Stimulated activated naive CD8-positive, alpha-beta T cell treated with anti-CD3 and anti-CD28 coated beads, Interleukin-15, Interleukin-2, amounts not matched to agents 100 ng/mL and 50 ng/mL, for 24 hours (primary cell): ENCODE data around the gene DNAJC17.
A peak's percentile ranks its signal among the peaks of the same experiment; 100 is the strongest.

Experiments used
- H3K27ac Mint-ChIP-seq: one replicate; pipeline ENCODE4 v1.8.0; 2021; ENCODE audit warnings: mild to moderate bottlenecking, mixed read lengths
- H3K27me3 Mint-ChIP-seq: one replicate; pipeline ENCODE4 v1.8.0; 2021; ENCODE audit warnings: mixed read lengths
- H3K36me3 Mint-ChIP-seq: one replicate; pipeline ENCODE4 v1.8.0; 2021; ENCODE audit warnings: low read depth, mixed read lengths
- H3K4me1 Mint-ChIP-seq: one replicate; pipeline ENCODE4 v1.8.0; 2021; ENCODE audit warnings: low read depth, mixed read lengths
- H3K4me3 Mint-ChIP-seq: one replicate; pipeline ENCODE4 v1.8.0; 2021; ENCODE audit warnings: mild to moderate bottlenecking, mixed read lengths
- H3K9me3 Mint-ChIP-seq: one replicate; pipeline ENCODE4 v1.8.0; 2021; ENCODE audit warnings: mixed read lengths

DNAJC17 gene

DNA sequence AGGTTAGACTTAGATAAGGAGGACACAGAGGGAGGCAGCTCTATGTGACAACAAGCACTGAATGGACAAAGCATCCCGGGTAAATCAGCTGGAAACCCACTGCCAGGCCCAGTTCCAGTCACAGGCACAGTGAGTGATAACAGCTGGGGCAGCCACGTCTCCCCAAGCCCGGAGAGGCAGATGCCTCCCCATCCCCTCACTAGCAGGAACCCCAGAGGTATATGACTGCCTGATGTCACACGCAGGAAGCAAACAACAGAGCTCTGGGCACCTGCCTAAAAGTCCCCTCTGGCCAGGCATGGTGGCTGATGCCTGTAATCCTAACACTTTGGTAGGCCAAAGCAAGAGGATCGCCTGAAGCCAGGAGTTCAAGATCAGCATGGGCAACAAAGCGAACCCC is 19.3 kb downstream of the DNAJC17 start:
- peaks cover 9% of the 10 kb centered on the region for H3K36me3 Mint-ChIP-seq
- no peaks in the 10 kb centered on the region for H3K27me3 Mint-ChIP-seq
- peak overlapping the region; percentile 36 for H3K27ac Mint-ChIP-seq
- H3K4me3 Mint-ChIP-seq, result no peak overlapping the region
- H3K9me3 Mint-ChIP-seq, result no peaks in the 10 kb centered on the region
- H3K4me1 Mint-ChIP-seq, result peaks cover 29% of the 10 kb centered on the region

DNA sequence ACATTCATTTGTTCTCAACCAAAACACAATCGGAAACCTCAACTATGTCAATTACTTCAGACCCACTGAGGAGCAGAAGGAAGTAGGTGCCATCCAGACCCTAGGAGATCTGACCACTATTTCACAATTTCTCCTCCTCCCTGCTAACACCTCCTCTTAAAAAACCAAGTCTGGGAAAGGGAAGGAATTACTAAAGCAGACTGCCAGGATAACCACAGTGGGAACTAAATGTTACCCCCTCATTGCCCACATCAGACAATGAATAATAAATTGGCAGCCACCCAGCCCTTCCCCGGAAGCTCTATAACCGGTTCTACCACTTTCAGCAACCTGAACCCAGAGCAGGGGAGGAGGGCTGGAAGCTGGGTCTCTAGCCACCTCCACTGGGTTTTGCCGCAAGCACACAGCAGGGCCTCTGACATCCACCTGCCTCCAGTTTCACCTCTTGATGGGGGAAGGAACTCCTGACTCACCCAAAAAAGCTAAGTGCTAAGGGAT is 19.9 kb downstream of the DNAJC17 start:
- Mint-ChIP-seq H3K4me1 (peaks cover 29% of the 10 kb centered on the region), H3K4me3 (no peak overlapping the region), H3K27ac (peak overlapping the region; percentile 36), H3K27me3 (no peaks in the 10 kb centered on the region), H3K9me3 (no peaks in the 10 kb centered on the region), H3K36me3 (peaks cover 10% of the 10 kb centered on the region)

DNA sequence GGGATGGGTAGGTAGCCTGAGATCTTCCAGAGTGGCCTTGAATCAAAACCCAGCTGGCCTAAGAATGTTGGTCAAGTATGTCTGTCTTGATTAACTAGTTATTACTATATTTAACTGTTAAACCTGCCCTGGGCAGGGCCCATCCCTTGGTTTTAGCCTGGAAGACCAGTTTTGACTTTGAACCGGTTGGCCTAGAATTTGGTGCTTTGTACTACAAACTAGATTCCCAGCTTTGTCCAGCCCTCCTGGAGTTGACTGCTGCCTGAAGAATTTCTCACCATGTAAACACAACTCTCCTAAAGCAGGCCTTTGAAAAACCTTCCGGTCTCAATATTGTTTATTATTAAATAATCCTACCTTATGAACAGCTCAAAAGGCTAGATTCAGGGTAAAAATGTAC is 21.5 kb downstream of the DNAJC17 start:
- Mint-ChIP-seq H3K9me3 (no peaks in the 10 kb centered on the region), H3K4me1 (peaks cover 29% of the 10 kb centered on the region), H3K36me3 (peaks cover 3% of the 10 kb centered on the region), H3K4me3 (no peak overlapping the region), H3K27ac (no peak overlapping the region), H3K27me3 (no peaks in the 10 kb centered on the region)

DNA sequence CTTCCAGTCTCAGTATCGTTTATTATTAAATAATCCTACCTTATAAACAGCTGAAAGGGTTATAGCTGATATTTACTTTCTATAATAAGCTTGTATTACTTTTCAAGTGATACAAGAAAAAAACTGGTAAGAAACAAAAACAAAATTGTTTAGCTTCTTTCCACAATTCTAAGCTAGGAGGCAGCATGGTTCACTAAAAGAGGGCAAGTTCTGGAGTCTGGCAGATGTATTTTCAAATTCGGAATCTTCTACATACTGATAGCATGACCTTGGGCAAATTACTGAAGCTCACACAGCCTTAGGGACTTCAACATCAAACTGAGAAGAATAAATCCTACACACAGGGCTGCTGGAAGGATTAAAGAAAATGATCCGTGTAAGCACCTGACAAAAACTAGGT is 22.1 kb downstream of the DNAJC17 start:
- peaks cover 29% of the 10 kb centered on the region for H3K4me1 Mint-ChIP-seq
- H3K27me3 Mint-ChIP-seq, result no peaks in the 10 kb centered on the region
- no peak overlapping the region for H3K27ac Mint-ChIP-seq
- peaks cover 6% of the 10 kb centered on the region for H3K36me3 Mint-ChIP-seq
- H3K4me3 Mint-ChIP-seq, result no peak overlapping the region
- H3K9me3 Mint-ChIP-seq, result no peaks in the 10 kb centered on the region

DNA sequence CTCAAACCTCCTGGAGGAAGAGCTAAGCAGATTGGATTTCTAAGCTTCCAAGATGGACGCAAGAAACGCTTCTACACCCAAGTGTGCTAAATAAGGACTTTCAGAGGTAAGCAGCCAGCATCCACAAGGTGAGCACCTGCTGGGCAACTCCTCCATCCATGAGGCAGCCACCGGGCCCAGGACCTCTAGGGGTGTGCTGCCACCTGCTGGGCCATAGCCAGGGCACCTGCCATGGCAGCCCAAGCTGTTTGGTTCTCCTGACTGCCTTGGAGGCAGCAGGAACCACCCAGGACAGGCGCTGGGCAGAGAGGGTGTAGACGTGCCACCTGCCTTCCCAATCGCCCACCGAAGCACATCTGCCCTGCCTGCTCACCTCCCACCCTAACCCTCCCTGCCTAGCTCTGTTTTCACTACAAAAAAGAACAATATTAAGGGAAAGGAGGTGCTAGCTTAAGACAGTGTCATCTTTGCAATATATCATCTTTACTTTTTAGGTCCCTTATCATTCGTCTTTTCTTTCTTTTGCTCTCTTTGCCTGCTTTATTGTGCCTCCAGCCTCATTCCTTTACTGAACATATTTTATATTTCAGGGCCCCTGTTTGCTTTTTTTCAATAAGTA is 24.6 kb downstream of the DNAJC17 start:
- no peaks in the 10 kb centered on the region for H3K9me3 Mint-ChIP-seq
- H3K4me1 Mint-ChIP-seq, result peaks cover 17% of the 10 kb centered on the region
- H3K27ac Mint-ChIP-seq, result no peak overlapping the region
- peaks cover 17% of the 10 kb centered on the region for H3K36me3 Mint-ChIP-seq
- H3K4me3 Mint-ChIP-seq, result no peak overlapping the region
- H3K27me3 Mint-ChIP-seq, result no peaks in the 10 kb centered on the region

DNA sequence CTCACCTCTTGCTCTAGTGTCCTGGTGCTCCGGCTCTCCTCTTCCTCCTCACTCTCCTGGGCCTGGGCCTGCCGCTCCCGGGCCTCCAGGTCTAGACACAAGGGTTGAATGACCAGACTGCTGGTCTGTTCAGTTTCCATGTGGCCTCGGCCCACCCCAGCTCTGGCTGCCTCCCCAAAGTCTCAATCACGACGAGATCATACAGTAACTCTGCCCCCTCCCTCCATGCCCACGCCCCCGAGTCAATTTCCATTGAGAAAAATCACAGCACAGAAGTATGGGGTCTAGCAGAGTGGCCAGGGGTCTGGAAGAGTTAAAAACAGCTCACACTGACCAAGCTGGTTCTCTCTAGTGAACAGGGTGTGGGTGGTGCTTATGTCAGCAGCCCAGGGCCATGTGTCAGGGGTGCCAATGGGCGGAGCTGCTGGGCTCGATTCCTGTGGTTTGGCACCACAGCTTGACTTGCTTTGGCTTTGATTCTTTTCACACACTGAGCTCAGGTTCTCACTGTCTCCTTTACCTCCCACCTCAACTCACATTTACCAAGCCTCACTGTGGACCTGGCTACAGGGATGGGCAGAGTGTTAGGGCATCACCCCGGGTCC is 30.6 kb downstream of the DNAJC17 start:
- Mint-ChIP-seq H3K9me3 (no peaks in the 10 kb centered on the region), H3K27ac (peak overlapping the region; percentile 46), H3K36me3 (peaks cover 39% of the 10 kb centered on the region), H3K27me3 (no peaks in the 10 kb centered on the region), H3K4me3 (no peak overlapping the region), H3K4me1 (peaks cover 9% of the 10 kb centered on the region)

DNA sequence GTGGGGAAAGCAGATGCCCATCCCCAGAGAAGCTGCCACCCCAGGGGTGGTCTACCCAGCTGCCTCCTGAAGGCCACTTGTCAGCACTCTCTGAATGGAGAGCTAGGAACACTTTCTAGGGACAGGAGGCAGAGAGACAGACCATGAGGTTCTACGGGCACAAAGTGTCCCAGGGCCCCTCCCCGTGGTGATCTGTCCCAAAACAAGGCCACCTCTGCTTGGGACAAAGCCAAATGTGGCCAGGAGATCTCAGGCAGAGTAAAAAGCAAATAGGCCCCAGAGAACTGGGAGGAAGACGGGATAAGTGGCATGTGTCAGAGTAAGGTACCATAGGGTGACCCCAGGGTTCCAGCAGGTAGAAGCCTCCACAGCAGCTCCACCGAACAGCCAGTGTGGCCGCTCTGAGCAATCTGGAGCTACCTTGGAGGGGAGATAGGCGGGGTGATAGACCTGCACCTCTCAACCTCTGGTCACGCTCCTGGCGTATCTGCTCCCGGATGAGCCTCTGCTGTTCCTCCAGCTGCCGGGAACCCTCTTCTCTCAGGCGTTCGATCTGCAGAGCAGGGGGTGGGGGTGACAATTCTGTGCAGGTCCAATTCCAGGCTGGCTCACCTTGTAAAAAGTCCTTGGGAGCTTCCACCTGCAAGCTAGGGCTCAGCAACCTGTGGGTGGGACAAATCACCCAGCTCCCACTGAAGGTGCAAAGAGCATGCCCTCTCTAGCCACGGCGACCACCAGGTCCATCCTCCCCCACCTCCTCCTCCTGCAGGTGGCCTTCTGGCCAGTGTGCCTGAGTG is 31.3 kb downstream of the DNAJC17 start:
- Mint-ChIP-seq H3K36me3 (peaks cover 39% of the 10 kb centered on the region), H3K4me1 (peaks cover 9% of the 10 kb centered on the region), H3K27ac (no peak overlapping the region), H3K27me3 (no peaks in the 10 kb centered on the region), H3K4me3 (no peak overlapping the region), H3K9me3 (no peaks in the 10 kb centered on the region)

- Mint-ChIP-seq H3K27ac (no peak overlapping the region), H3K36me3 (peaks cover 35% of the 10 kb centered on the region), H3K27me3 (no peaks in the 10 kb centered on the region), H3K4me1 (peaks cover 18% of the 10 kb centered on the region), H3K9me3 (no peaks in the 10 kb centered on the region), H3K4me3 (no peak overlapping the region)
Observed at GRCh38 chr15:40775007-40775406, 32.3 kb downstream of the DNAJC17 start.

DNA sequence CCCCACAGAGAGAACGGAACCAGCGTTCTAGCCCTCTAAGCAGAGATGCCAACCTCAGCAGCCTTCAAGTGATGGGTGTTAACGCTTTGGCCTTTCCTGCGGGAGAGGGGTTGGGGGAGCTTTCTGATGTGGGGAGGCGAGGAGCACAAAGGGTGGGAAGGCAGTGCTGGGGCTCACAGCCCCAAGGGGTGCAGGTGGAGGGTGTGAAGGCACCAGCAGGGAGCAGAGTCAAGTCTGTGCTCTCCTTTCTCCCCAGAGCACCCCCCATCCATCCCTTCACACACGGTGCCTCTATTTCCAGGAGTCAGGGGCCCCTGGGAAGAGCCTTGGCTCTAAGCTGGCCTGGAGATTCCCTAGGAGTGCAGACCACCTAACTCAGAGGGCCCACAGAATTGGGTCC is 33.4 kb downstream of the DNAJC17 start:
- Mint-ChIP-seq H3K9me3 (no peaks in the 10 kb centered on the region), H3K27me3 (no peaks in the 10 kb centered on the region), H3K4me3 (no peak overlapping the region), H3K27ac (no peak overlapping the region), H3K4me1 (peaks cover 29% of the 10 kb centered on the region), H3K36me3 (peaks cover 28% of the 10 kb centered on the region)

GRCh38 chr15:40773496-40773895 is 33.8 kb downstream of the DNAJC17 start:
- no peaks in the 10 kb centered on the region for H3K27me3 Mint-ChIP-seq
- no peak overlapping the region for H3K4me3 Mint-ChIP-seq
- H3K9me3 Mint-ChIP-seq, result no peaks in the 10 kb centered on the region
- H3K4me1 Mint-ChIP-seq, result peaks cover 33% of the 10 kb centered on the region
- H3K36me3 Mint-ChIP-seq, result peaks cover 27% of the 10 kb centered on the region
- no peak overlapping the region for H3K27ac Mint-ChIP-seq

- Mint-ChIP-seq H3K27me3 (no peaks in the 10 kb centered on the region), H3K27ac (no peak overlapping the region), H3K4me3 (no peak overlapping the region), H3K4me1 (peaks cover 34% of the 10 kb centered on the region), H3K36me3 (peaks cover 29% of the 10 kb centered on the region), H3K9me3 (no peaks in the 10 kb centered on the region)
Observed at GRCh38 chr15:40772014-40772413, 35.3 kb downstream of the DNAJC17 start.

- H3K27ac Mint-ChIP-seq, result no peak overlapping the region
Observed at GRCh38 chr15:40771242-40771641, 36.0 kb downstream of the DNAJC17 start.

DNA sequence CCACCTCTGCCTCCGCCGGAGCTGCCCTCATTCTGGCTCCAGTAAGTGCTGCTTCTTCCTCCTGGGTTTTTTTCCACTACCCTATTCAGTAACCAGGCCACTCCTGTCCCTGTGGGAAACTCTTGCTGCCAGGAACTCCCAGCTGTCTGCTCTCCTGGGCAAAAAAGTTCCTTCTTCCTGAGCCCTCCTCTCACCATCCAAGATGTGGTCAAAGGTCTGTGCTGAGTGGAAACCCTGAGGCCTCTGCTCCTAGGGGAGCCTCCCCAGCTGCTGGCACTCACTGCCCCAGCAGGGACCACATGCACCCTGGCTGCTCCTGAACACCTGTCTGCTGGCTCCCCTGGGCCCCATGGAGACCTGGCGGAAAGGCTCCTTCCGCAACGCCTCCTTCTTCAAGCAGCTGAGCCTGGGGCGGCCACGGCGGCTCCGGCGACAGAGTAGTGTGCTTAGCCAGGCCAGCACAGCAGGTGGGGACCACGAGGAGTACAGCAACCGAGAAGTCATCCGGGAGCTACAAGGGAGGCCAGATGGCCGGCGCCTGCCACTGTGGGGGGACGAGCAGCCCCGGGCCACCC is 37.0 kb downstream of the DNAJC17 start:
- Mint-ChIP-seq H3K4me1 (peaks cover 39% of the 10 kb centered on the region), H3K9me3 (no peaks in the 10 kb centered on the region), H3K27me3 (no peaks in the 10 kb centered on the region), H3K27ac (peak overlapping the region; percentile 91), H3K36me3 (peaks cover 21% of the 10 kb centered on the region), H3K4me3 (peak overlapping the region; percentile 63)

More at GRCh38 chr15:40771242-40771641, 36.0 kb downstream of the DNAJC17 start:
- peaks cover 29% of the 10 kb centered on the region for H3K4me1 Mint-ChIP-seq
- no peaks in the 10 kb centered on the region for H3K9me3 Mint-ChIP-seq
- no peak overlapping the region for H3K4me3 Mint-ChIP-seq
- H3K27me3 Mint-ChIP-seq, result no peaks in the 10 kb centered on the region
- peaks cover 21% of the 10 kb centered on the region for H3K36me3 Mint-ChIP-seq

DNA sequence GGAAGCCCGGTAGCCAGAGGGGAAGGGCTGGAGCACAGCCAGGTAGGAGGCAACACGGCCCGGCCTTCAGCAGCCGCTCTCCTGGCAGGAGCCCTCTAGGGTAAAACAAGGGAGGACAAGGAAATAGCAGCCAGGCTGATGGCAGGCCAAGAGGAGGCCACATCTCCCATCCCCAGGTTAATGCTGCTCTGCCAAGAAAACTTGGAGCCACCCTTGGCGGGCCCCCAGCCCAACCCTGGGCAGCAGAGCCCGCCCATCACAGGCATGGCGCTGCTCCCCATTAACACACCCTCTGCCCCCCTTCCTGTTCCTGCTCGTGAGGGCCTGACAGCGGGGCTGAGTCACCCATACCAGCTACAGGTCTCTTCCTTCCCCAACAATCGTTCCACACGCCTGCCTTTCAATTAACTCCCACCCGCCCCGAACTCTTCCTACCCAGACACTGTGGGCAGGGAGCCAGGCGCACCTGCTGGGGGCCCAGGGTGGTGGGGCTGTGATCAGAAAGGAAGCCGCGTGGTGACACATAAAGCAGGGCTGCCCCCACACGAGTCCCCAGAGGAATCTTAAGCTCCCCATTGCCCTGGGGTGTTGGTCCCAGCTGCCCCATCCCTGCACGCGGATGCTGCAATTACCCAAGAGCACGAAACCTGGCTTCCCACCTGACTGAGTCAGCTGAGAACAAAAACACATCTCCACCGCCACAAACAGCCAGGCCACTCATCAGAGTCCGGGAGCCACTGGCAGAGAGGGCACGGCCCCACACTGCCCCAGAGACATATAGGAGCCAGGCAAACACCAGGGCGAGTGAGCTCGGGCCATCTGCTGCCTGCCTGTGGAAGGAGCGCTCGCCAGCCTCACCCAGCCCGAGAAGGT is 37.8 kb downstream of the DNAJC17 start, which contains the start of gene C15orf62:
Gene C15orf62 (plus strand): TSS at position 707 of the 873 bp plus-strand sequence. CDS start 516 bp downstream, outside the sequence.
- H3K27me3 Mint-ChIP-seq, result no peaks in the 10 kb centered on the region
- no peaks in the 10 kb centered on the region for H3K9me3 Mint-ChIP-seq
- H3K4me3 Mint-ChIP-seq, result peak within 1 kb of the TSS; percentile 63
- H3K4me1 Mint-ChIP-seq, result peaks cover 46% of the 10 kb centered on the region
- peak within 1 kb of the TSS; percentile 91 for H3K27ac Mint-ChIP-seq
- peaks cover 14% of the 10 kb centered on the region for H3K36me3 Mint-ChIP-seq
